Prostate gland (tissue), 2 donors: ENCODE results near the gene SLC9C2. TPM values are rescaled to one million over a fixed set of nuclear protein-coding genes. Genes with fewer than 3 reads are reported as not detected.
"Not testable (repeated sequence)": the region's sequence is repeated elsewhere in the genome, so short reads cannot be mapped to it uniquely, and the experiment has no call there.

Source experiments
- DNase-seq: peaks from one replicate; pipeline ENCODE4 v3.0.0-alpha.2; 2019; ENCODE audit warnings: low spot score
- H3K27ac ChIP-seq, 2 donors: fragments of 200-600 bp; sonication (generic); 2 replicates each; pipeline ENCODE4 v1.5.1; 2017 to 2019
- H3K27me3 ChIP-seq: fragments of 200-600 bp; sonication (generic); replicated peaks from 2 replicates; pipeline ENCODE4 v1.5.1; 2019; ENCODE audit not compliant: insufficient read depth
- H3K36me3 ChIP-seq, 2 donors: fragments of 200-600 bp; sonication (generic); 1 replicate in 1 of 2; 2 replicates in 1 of 2; pipeline versions ENCODE4 v1.5.1 to v1.8.1; 2017 to 2019
- H3K4me1 ChIP-seq: fragments of 200-600 bp; sonication (generic); replicated peaks from 2 replicates; pipeline ENCODE4 v1.5.1; 2019
- H3K4me3 ChIP-seq, 2 donors: fragments of 200-600 bp; sonication (generic); 2 replicates each; pipeline ENCODE4 v1.5.1; 2017 to 2019
- H3K9me3 ChIP-seq: fragments of 200-600 bp; sonication (generic); 2 replicates; pipeline ENCODE4 v1.5.1; 2017
- POLR2A ChIP-seq: fragments of 450-650 bp; IDR thresholded peaks from one replicate; pipeline ENCODE4 v1.6.1; 2016; ENCODE audit warnings: antibody characterized with exemption, mild to moderate bottlenecking
- POLR2AphosphoS5 ChIP-seq: sonication (generic); formaldehyde crosslinking; IDR thresholded peaks from one replicate; pipeline ENCODE4 v1.6.1; 2017; ENCODE audit warnings: antibody characterized with exemption
- whole genome bisulfite sequencing: methylation state at CpG from one replicate; pipeline ENCODE4 v1.1.5; 2018; 5-methylcytosine and 5-hydroxymethylcytosine counted together
- intact Hi-C: fragments of 100-400 bp; cut with DNase I; formaldehyde crosslinking; loops from one replicate; pipeline ENCODE4 v1.14.2; 2022
- total RNA-seq, 2 donors: library from RNA; depleted of rRNA; stranded (reverse); fragments of >200 nt; gene quantifications; one replicate each; pipeline ENCODE4 v1.1.0, GENCODE V29; 2016
- TF ChIP-seq, protein P1 (sequence below), 4 experiments: fragments of 200-600 bp in 2 of 4; fragments of 450-650 bp in 2 of 4; sonication (generic) in 2 of 4; IDR thresholded peaks; 1 replicate in 3 of 4; 2 replicates in 1 of 4; pipeline ENCODE4 v1.5.1; 2016 to 2019; ENCODE audit warnings: antibody characterized with exemption in 4 of 4, mild to moderate bottlenecking in 2 of 4, moderate library complexity in 2 of 4

SLC9C2 gene
- total RNA-seq, 2 donors from 2014 or later: 40.6 TPM; not detected in 1

DNA sequence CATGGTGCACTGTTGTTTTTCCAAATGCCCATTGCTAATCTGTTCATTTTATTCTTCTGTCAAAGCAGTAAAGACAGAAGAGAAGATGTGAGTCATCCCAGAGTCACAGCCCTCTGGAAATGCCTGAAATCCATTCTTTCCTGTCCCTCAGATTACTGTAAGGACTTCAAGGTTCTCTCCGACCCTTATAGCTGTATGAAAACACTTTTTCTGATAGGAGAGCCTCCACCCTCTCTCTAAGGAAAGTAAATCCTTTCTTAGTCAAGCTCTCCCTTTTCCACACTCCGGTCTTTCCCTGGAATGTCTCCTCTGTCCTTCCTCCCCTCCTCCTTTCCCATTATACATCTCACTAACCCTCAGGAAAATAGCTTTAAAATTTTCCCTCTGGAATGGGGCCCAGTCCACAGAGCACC is 129.3 kb downstream of the SLC9C2 start:
- DNase-seq: no peak
- intact Hi-C loops: loop anchor here (10.0 kb wide), 1 partner anchor 939 kb away; the partner anchor contains the start of gene SUCO
- Histone ChIP-seq H3K4me3 (no peak overlapping the region), H3K27me3 (no peaks in the 10 kb centered on the region), H3K27ac (peak overlapping the region; percentile 87 to 90), H3K9me3 (no peaks in the 10 kb centered on the region), H3K4me1 (peaks cover 11% of the 10 kb centered on the region), H3K36me3 (no peaks in the 10 kb centered on the region)
- TF ChIP-seq POLR2A (no peak), POLR2AphosphoS5 (no peak)
- TF ChIP-seq, protein P1, sequence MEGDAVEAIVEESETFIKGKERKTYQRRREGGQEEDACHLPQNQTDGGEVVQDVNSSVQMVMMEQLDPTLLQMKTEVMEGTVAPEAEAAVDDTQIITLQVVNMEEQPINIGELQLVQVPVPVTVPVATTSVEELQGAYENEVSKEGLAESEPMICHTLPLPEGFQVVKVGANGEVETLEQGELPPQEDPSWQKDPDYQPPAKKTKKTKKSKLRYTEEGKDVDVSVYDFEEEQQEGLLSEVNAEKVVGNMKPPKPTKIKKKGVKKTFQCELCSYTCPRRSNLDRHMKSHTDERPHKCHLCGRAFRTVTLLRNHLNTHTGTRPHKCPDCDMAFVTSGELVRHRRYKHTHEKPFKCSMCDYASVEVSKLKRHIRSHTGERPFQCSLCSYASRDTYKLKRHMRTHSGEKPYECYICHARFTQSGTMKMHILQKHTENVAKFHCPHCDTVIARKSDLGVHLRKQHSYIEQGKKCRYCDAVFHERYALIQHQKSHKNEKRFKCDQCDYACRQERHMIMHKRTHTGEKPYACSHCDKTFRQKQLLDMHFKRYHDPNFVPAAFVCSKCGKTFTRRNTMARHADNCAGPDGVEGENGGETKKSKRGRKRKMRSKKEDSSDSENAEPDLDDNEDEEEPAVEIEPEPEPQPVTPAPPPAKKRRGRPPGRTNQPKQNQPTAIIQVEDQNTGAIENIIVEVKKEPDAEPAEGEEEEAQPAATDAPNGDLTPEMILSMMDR (IDR thresholded peaks at IDR 0.05): no peak
- 55% methylated on average over 2 of the region's 2 CpGs for WGBS

DNA sequence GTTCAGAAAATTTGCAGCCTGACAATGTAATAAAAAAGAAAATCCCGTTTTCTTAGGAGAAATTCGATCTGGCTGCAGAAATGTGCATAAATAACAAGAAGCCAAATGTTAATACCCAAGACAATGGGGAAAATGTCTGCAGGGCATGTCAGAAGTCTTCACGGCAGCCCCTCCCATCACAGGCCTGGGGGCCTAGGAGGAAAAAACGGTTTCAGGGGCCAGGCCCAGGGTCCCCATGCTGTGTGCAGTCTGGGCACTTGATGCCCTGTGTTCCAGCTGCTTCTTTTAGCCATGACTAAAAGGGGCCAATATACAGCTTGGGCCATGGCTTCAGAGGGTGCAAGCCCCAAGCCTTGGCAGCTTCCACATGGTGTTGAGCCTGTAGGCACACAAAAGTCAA is 132.3 kb downstream of the SLC9C2 start:
- Histone ChIP-seq H3K36me3 (no peaks in the 10 kb centered on the region), H3K27ac (no peak overlapping the region), H3K9me3 (no peaks in the 10 kb centered on the region), H3K27me3 (no peaks in the 10 kb centered on the region), H3K4me3 (no peak overlapping the region), H3K4me1 (peaks cover 11% of the 10 kb centered on the region)
- intact Hi-C loops: loop anchor here (10.0 kb wide), 1 partner anchor 936 kb away; the partner anchor contains the start of gene SUCO
- 85% methylated on average over 4 of the region's 4 CpGs for WGBS
- no peak for DNase-seq
- no peak for TF ChIP-seq POLR2AphosphoS5
- no peak for TF ChIP-seq POLR2A
- TF ChIP-seq, protein P1 (IDR thresholded peaks at IDR 0.05): no peak

DNA sequence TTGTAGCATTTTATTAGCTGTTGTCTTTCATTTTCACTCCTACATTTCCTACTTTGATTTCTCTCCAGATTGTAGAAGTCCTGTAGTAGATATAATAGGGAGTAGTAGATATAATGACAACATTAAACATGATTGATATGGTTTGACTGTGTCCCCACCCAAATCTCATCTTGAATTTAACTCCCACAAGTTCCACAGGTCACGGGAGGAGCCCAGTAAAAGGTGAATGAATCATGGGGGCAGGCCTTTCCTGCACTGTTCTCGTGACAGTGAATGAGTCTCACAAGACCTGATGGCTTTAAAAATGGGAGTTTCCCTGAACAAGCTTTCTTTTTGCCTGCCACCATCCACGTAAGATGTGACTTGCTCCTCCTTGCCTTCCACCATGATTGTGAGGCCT is 133.2 kb downstream of the SLC9C2 start:
- WGBS: 93% methylated on average over 3 of the region's 3 CpGs
- TF ChIP-seq, protein P1 (IDR thresholded peaks at IDR 0.05): no peak
- TF ChIP-seq POLR2AphosphoS5 (no peak), POLR2A (no peak)
- Histone ChIP-seq H3K27me3 (no peaks in the 10 kb centered on the region), H3K9me3 (no peaks in the 10 kb centered on the region), H3K36me3 (no peaks in the 10 kb centered on the region), H3K27ac (no peak overlapping the region), H3K4me3 (no peak overlapping the region), H3K4me1 (peaks cover 8% of the 10 kb centered on the region)
- intact Hi-C loops: loop anchor here (10.0 kb wide), 1 partner anchor 935 kb away; the partner anchor contains the start of gene SUCO
- no peak for DNase-seq

DNA sequence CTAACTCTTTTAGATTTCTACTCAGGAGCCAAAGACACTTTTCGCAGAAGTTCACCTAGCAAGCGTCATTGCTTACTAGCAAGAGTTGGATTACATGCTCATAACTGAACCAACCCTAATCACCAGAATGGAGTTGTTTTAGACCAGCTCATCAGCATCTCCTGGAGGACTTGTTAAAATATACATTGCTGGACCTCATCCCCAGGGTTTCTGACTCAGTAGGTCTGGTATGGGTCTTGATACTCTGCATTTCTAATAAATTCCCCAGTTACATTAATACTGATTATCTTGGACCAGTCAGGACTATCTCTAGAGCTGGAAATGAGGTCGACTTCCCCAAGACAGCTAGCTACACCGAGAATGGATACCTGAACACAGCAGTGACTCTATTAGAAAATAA is 135.4 kb downstream of the SLC9C2 start:
- no peak for DNase-seq
- no peaks in the 10 kb centered on the region for H3K4me1 ChIP-seq
- no peaks in the 10 kb centered on the region for H3K27me3 ChIP-seq
- H3K36me3 ChIP-seq: no peaks in the 10 kb centered on the region
- no peaks in the 10 kb centered on the region for H3K9me3 ChIP-seq
- H3K4me3 ChIP-seq: no peak overlapping the region
- TF ChIP-seq, protein P1 (IDR thresholded peaks at IDR 0.05): no peak
- TF ChIP-seq POLR2AphosphoS5 (no peak), POLR2A (no peak)
- intact Hi-C loops: no loop called here
- no peak overlapping the region for H3K27ac ChIP-seq
- WGBS: 93% methylated on average over 4 of the region's 4 CpGs

DNA sequence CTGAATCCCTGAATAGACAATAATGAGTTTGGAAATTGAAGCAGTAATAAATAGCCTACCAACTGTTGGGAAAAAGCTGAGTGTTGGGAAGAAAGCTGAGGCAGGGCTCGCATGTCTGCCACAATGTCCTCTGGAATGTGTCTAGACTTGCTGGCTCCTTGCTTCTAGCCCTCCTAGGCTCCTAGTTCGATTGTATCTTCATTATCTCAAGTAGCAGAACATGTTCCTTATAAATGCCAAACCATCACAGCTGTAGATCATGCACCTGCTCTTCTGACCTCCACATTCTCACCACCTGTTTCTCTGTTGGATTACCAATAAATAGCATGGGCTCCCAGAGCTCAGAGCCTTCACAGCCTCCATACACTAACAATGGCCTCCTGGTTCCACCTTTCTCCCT is 138.7 kb downstream of the SLC9C2 start:
- WGBS: 15% methylated on average over 2 of the region's 2 CpGs

DNA sequence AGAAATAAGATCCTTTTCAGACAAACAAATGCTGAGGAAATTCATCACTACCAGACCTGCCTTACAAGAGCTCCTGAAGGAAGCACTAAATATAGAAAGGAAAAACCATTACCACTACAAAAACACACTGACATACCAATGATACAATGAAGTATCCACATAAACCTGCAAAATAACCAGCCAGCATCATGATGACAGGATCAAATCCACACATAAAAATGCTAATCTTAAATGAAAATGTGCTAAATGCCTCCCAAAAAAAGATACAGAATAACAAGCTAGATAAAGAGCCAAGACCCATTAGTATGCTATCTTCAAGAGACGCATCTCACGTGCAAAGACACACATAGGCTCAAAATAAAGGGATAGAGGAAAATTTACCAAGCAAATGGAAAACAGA is 140.2 kb downstream of the SLC9C2 start:
- H3K4me3 ChIP-seq, intact Hi-C loops, H3K27ac ChIP-seq, H3K36me3 ChIP-seq, H3K4me1 ChIP-seq, H3K27me3 ChIP-seq, H3K9me3 ChIP-seq, DNase-seq: not testable (repeated sequence)
- 96% methylated on average over 2 of the region's 2 CpGs for WGBS

More for the DNA sequence above, 138.7 kb downstream of the SLC9C2 start:
- H3K36me3 ChIP-seq, DNase-seq, H3K4me1 ChIP-seq, intact Hi-C loops, H3K4me3 ChIP-seq, H3K27ac ChIP-seq, H3K27me3 ChIP-seq, H3K9me3 ChIP-seq: not testable (repeated sequence)
